ENCODE results near the gene LRMDA. TPM values are rescaled to one million over a fixed set of nuclear protein-coding genes. Genes with fewer than 3 reads are reported as not detected.

Gene LRMDA
- total RNA-seq, 1 donor from 2014 or later: 0.96 TPM

- TF ChIP-seq, protein P1, sequence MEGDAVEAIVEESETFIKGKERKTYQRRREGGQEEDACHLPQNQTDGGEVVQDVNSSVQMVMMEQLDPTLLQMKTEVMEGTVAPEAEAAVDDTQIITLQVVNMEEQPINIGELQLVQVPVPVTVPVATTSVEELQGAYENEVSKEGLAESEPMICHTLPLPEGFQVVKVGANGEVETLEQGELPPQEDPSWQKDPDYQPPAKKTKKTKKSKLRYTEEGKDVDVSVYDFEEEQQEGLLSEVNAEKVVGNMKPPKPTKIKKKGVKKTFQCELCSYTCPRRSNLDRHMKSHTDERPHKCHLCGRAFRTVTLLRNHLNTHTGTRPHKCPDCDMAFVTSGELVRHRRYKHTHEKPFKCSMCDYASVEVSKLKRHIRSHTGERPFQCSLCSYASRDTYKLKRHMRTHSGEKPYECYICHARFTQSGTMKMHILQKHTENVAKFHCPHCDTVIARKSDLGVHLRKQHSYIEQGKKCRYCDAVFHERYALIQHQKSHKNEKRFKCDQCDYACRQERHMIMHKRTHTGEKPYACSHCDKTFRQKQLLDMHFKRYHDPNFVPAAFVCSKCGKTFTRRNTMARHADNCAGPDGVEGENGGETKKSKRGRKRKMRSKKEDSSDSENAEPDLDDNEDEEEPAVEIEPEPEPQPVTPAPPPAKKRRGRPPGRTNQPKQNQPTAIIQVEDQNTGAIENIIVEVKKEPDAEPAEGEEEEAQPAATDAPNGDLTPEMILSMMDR (IDR thresholded peaks at IDR 0.05): no peak
- DNase-seq (ENCODE audit: low spot score in 2 of 2): no peak
- Histone ChIP-seq H3K9me3 (no peaks in the 10 kb centered on the region), H3K27ac (no peak overlapping the region), H3K36me3 (no peaks in the 10 kb centered on the region), H3K4me3 (no peak overlapping the region), H3K4me1 (peaks cover 0 to 9% of the 10 kb centered on the region in 2 donors), H3K27me3 (no peaks in the 10 kb centered on the region)
- intact Hi-C loops (cut with DNase I): no loop called here
These were observed 545.7 kb downstream of the LRMDA start for GRCh38 chr10:75977139-75977538.

DNA sequence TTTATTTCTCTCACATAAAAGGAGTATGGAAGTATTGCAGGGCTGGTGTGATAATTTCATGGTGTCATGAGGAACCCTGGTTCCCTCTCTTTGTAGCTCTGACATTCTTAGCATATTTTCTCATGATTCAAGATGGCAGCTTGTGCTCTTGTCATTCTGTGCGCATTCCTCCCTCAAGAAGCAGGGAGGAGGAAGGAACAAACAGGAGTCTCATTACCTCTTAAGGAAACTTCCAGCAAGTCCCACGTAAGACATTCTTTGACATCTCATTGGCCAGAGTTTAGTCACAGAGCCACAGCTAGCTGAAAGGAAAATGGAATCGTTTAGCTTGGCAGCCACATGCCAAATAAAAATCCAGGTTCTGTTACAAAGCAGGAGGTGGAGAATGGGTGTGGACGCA is 546.8 kb downstream of the LRMDA start:
- TF ChIP-seq, protein P1 (IDR thresholded peaks at IDR 0.05): no peak
- no peak for DNase-seq (ENCODE audit: low spot score in 2 of 2)
- no peak overlapping the region for H3K4me3 ChIP-seq
- H3K27me3 ChIP-seq: no peaks in the 10 kb centered on the region
- no peaks in the 10 kb centered on the region for H3K9me3 ChIP-seq
- H3K4me1 ChIP-seq: peaks cover 0 to 2% of the 10 kb centered on the region in 2 donors
- no peak overlapping the region for H3K27ac ChIP-seq
- intact Hi-C loops (cut with DNase I): no loop called here
- no peaks in the 10 kb centered on the region for H3K36me3 ChIP-seq

- Histone ChIP-seq H3K36me3 (no peaks in the 10 kb centered on the region), H3K4me3 (no peak overlapping the region), H3K27ac (no peak overlapping the region), H3K4me1 (peaks cover 0 to 2% of the 10 kb centered on the region in 2 donors), H3K9me3 (no peaks in the 10 kb centered on the region), H3K27me3 (no peaks in the 10 kb centered on the region)
- intact Hi-C loops (cut with DNase I): no loop called here
- TF ChIP-seq, protein P1 (IDR thresholded peaks at IDR 0.05): no peak
- DNase-seq (ENCODE audit: low spot score in 2 of 2): no peak
These were observed 549.1 kb downstream of the LRMDA start for GRCh38 chr10:75980419-75981002.

GRCh38 chr10:75982611-75983369 is 551.4 kb downstream of the LRMDA start:
- Histone ChIP-seq H3K27me3 (no peaks in the 10 kb centered on the region), H3K36me3 (no peaks in the 10 kb centered on the region), H3K9me3 (no peaks in the 10 kb centered on the region), H3K4me3 (no peak overlapping the region), H3K4me1 (peaks cover 0 to 2% of the 10 kb centered on the region in 2 donors), H3K27ac (no peak overlapping the region)
- no peak for DNase-seq (ENCODE audit: low spot score in 2 of 2)
- intact Hi-C loops (cut with DNase I): no loop called here
- TF ChIP-seq, protein P1 (IDR thresholded peaks at IDR 0.05): no peak

DNA sequence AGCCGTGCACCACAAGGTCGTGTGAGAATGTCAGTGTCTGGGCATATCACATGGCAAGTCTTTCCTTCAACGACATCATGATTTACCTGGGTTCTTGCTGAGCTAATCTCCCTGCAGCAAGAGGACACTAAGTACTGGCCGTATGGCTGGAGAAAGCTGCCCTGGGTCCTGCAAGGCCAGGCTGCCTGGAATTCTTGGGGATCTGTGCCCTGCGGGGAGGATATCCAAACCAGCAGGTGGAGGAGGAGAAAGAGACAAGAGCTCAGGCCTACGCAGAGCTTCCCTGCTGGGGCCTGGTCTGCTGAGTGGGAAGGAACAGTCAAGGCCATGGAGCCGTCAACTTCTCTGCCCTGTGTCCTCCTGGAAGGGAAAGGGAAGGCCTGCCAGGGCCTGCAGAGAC is 552.6 kb downstream of the LRMDA start:
- Histone ChIP-seq H3K27me3 (no peaks in the 10 kb centered on the region), H3K9me3 (no peaks in the 10 kb centered on the region), H3K27ac (no peak overlapping the region), H3K4me1 (peaks cover 0 to 2% of the 10 kb centered on the region in 2 donors), H3K4me3 (no peak overlapping the region), H3K36me3 (no peaks in the 10 kb centered on the region)
- DNase-seq (ENCODE audit: low spot score in 2 of 2): no peak
- TF ChIP-seq, protein P1 (IDR thresholded peaks at IDR 0.05): no peak
- intact Hi-C loops (cut with DNase I): no loop called here

Measured in ascending aorta (tissue), 2 donors.